H1 (cell line): Measurements from ENCODE around the gene ADAM12. TPM values are rescaled to one million over a fixed set of nuclear protein-coding genes. Genes with fewer than 3 reads are reported as not detected.

ENCODE experiments used
- BACH1 ChIP-seq: IDR thresholded peaks from 2 replicates; pipeline ENCODE4 v1.6.1; 2012; ENCODE audit warnings: low read length, improper control_type of control experiment
- SP1 ChIP-seq: IDR thresholded peaks from 2 replicates; pipeline ENCODE4 v1.6.1; 2011; ENCODE audit warnings: low read depth, low read length
- polyA plus RNA-seq, 7 experiments: library from polyadenylated mRNA; depleted of rRNA in 3 of 7; stranded (reverse) in 5 of 7; unstranded in 2 of 7; fragments of >200 nt in 5 of 7; fragments of 200-250 nt in 2 of 7; gene quantifications; 1 replicate in 5 of 7; 2 replicates in 1 of 7; 4 replicates in 1 of 7; pipeline versions ENCODE4 v1.2.1 to v1.2.3, GENCODE V29; 2011 to 2013; ENCODE audit warnings: missing spikeins in 2 of 7, mixed read lengths in 2 of 7
- total RNA-seq: library from RNA; stranded (reverse); fragmentation: NEBNext Ultra II Directional; extraction: Animal tissue kit (Norgen Biotek cat#: 25700); gene quantifications from 2 replicates; pipeline ENCODE4 v1.2.1, GENCODE V29; 2021

Gene ADAM12
- total and polyA plus RNA-seq, 2 of the 8 experiments (the other 6 are each of a cell fraction or from before 2014, with no cell fraction given), result 0.07 to 0.17 TPM

DNA sequence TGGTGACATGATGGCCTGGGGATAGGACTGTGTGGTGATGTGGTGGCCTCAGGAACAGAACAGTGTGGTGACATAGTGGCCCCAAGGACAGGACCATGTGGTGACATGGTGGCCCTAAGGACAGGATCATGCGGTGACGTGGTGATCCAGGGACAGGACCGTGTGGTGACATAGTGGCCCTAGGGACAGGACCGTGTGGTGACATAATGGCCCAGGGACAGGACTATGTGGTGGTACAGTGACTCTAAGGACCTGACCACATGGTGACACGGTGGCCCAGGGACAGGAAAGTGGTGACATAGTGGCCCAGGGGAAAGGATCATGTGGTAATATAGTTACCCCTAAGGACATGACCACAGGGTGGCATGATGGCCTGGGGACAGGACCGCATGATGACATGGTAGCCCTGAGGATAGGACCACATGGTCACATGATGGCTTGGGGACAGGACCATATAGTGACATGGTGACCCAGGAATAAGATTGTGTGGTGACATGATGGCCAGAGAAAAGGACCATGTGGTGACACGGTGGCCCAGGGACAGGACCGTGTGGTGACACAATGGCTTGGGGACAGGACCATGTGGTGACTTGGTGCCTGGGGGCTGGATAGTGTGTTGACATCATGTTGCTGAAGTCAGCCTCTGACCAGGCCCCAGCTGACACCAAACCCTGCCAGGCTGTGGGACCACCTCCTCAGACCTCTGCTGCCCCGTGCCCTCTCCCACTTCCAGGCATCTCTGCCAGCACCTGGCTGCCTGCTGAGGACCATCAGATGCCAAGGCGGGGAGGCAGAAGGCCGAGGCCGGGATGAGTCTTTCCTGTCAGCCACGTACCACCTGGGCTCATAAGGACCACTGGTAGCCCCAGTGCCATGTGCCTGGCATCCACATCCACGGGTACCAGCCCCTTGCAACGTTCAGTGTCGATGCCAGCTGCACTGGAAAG, 99.5 kb downstream of the ADAM12 start (continued):
- TF ChIP-seq SP1, result no peak
- TF ChIP-seq BACH1, result no peak
